Upper lobe of left lung (tissue), 4 donors: ENCODE data around the gene C20orf173.

ENCODE experiments used
- CTCF ChIP-seq, 6 experiments: fragments of 450-650 bp in 4 of 6; fragments of 200-600 bp in 2 of 6; sonication (generic) in 2 of 6; IDR thresholded peaks; one replicate each; pipeline ENCODE4 v1.5.1; 2016 to 2019; ENCODE audit warnings: antibody characterized with exemption in 6 of 6
- EP300 ChIP-seq, 4 donors: sonication (generic); formaldehyde crosslinking; IDR thresholded peaks; one replicate each; pipeline ENCODE4 v1.5.1; 2017; ENCODE audit warnings: antibody characterized with exemption in 4 of 4, control low read depth in 2 of 4
- POLR2A ChIP-seq, 4 donors: fragments of 450-650 bp; IDR thresholded peaks; one replicate each; pipeline ENCODE4 v1.5.1; 2016 to 2017; ENCODE audit warnings: antibody characterized with exemption in 4 of 4, mild to moderate bottlenecking in 2 of 4
- POLR2AphosphoS5 ChIP-seq, 2 donors: sonication (generic); formaldehyde crosslinking; IDR thresholded peaks; one replicate each; pipeline ENCODE4 v1.5.1; 2017; ENCODE audit warnings: antibody characterized with exemption in 2 of 2

GRCh38 chr20:35541783-35542662, 12.6 kb upstream of the C20orf173 start, which contains the start of gene ERGIC3:
- TF ChIP-seq CTCF (IDR thresholded peaks at IDR 0.05) (peak in 2 of 6 experiments; percentile 18 to 27), EP300 (IDR thresholded peaks at IDR 0.05) (no peak), POLR2AphosphoS5 (IDR thresholded peaks at IDR 0.05) (peak in 1 of 2 donors; percentile 70), POLR2A (IDR thresholded peaks at IDR 0.05) (peak in 1 of 4 donors; percentile 69)
